ENCODE data around the gene GPER1. TPM values are rescaled to one million over a fixed set of nuclear protein-coding genes. Genes with fewer than 3 reads are reported as not detected.

Gene GPER1
- total RNA-seq, 1 experiment from 2014 or later = 1.2 TPM

DNA sequence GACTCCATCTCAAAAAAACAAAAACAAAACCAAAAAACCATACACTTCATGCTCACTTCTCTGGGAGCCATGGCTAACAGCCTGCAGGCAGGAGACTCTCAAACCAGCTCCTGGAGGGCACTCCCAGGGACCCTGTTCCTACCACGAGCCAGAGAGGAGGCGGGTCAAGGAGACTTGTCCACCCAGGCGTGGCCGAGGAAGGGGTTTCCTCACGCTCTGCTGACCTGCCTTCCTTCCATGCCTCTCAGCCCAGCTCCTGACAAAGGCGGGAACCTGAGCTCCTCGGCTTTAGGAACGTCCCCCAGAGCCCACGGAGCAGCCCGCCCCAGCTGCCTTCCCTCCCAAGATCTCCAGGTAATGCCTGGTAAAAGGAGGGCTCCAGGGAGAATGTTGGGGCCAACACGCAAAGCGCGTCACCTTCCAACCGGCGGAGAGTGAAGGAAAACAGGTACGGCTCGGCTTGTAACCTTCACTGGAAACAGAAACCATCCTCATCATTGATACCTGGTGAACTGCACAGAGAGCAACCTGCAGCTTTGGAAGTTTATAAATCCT lies 34.0 kb upstream of the GPER1 start (continued):
- TF ChIP-seq POLR2AphosphoS5 (IDR thresholded peaks at IDR 0.05; ENCODE audit: low read depth, low read length) = no peak
- no peak for TF ChIP-seq SIN3A (IDR thresholded peaks at IDR 0.05; ENCODE audit: low read depth)
- no peak for TF ChIP-seq POLR2A (IDR thresholded peaks at IDR 0.05; ENCODE audit: borderline replicate concordance, extremely low read depth, insufficient read depth, insufficient read length)

DNA sequence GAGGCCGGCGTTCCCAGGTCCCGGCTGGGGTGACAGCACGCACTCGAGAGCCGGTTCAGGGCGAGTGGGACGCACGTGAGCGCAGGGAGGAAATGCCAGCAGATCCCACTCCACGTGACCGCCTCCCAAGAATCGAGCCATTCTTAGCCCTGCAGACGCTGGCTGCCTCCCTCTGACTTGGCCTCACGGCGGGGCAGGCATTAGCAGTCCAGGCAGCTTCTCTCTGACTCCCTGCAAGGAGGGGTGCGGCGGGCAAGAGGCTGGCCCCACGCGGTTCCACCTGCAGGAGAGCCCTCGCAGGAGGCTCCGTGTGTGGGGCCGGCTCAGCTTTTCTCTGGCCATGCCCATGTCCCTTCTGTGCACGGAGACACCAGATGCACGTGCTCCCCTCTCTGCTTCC lies 33.5 kb upstream of the GPER1 start:
- DNase-seq (ENCODE audit: low read depth, low spot score) (no peak), ATAC-seq (no peak)
- Histone ChIP-seq H2AFZ (ENCODE audit: low read depth, low read length, poor library complexity, severe bottlenecking) (no peak overlapping the region), H3K9me2 (ENCODE audit: insufficient read depth) (no peaks in the 10 kb centered on the region), H3K27me3 (ENCODE audit: insufficient read depth, low read length) (no peaks in the 10 kb centered on the region), H3K27ac (ENCODE audit: low read depth, low read length) (no peak overlapping the region), H3K79me2 (ENCODE audit: insufficient read depth, low read length) (peaks cover 4% of the 10 kb centered on the region; the same call in 1 of the 2 replicates), H3K9me3 (ENCODE audit: control insufficient read depth in 1 of 2, insufficient read depth in 1 of 2, low read depth in 1 of 2, low read length in 2 of 2) (no peaks in the 10 kb centered on the region), H3K9ac (ENCODE audit: low read length) (no peak overlapping the region), H3K36me3 (ENCODE audit: control insufficient read depth in 1 of 2, insufficient read depth in 2 of 2, low read length in 2 of 2) (no peaks in the 10 kb centered on the region), H3K4me3 (replicated peaks in 1 of 2; ENCODE audit: low read depth in 1 of 2, low read length in 2 of 2) (no peak overlapping the region), H4K20me1 (ENCODE audit: insufficient read depth) (no peaks in the 10 kb centered on the region), H3K4me2 (ENCODE audit: low read length) (no peak overlapping the region), H3K4me1 (ENCODE audit: control insufficient read depth in 1 of 2, insufficient read depth in 2 of 2, low read length in 2 of 2) (no peaks in the 10 kb centered on the region)
- BruUV-seq (replicated peaks) = no TSS peak
- ChIA-PET POLR2A (no interaction called here), RAD21 (ENCODE audit: low non-redundant PET in 1 of 2, low total read pairs in 2 of 2, uncharacterized antibody in 2 of 2, unreplicated experiment in 2 of 2) (no interaction called here), CTCF (no interaction called here)
- intact Hi-C loops (cut with micrococcal nuclease) = no loop called here
- TF ChIP-seq SRF (IDR thresholded peaks at IDR 0.05; ENCODE audit: low read depth) (no peak), REST (IDR thresholded peaks at IDR 0.05; ENCODE audit: low read depth) (no peak), POLR2A (IDR thresholded peaks at IDR 0.05; ENCODE audit: borderline replicate concordance, extremely low read depth, insufficient read depth, insufficient read length) (no peak), EZH2phosphoT487 (IDR thresholded peaks at IDR 0.05; ENCODE audit: borderline replicate concordance) (no peak), ZBTB33 (IDR thresholded peaks at IDR 0.05; ENCODE audit: extremely low read depth, insufficient replicate concordance, low read length) (no peak), FOSL1 (IDR thresholded peaks at IDR 0.05; ENCODE audit: low read depth) (no peak), RAD21 (IDR thresholded peaks at IDR 0.05; ENCODE audit: low read depth) (no peak), ZFX (IDR thresholded peaks at IDR 0.05) (no peak), SP1 (IDR thresholded peaks at IDR 0.05; ENCODE audit: low read depth) (no peak), ELF1 (IDR thresholded peaks at IDR 0.05; ENCODE audit: borderline replicate concordance, low read depth) (no peak), EZH2 (IDR thresholded peaks at IDR 0.05) (no peak), JUND (IDR thresholded peaks at IDR 0.05) (no peak), ZNF274 (IDR thresholded peaks at IDR 0.05; ENCODE audit: low read depth, low read length) (no peak), CEBPB (IDR thresholded peaks at IDR 0.05; ENCODE audit: low read depth) (no peak), SIN3A (IDR thresholded peaks at IDR 0.05; ENCODE audit: low read depth) (no peak)
- TF ChIP-seq, protein P1, sequence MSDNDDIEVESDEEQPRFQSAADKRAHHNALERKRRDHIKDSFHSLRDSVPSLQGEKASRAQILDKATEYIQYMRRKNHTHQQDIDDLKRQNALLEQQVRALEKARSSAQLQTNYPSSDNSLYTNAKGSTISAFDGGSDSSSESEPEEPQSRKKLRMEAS (IDR thresholded peaks at IDR 0.05) = no peak
